Measurements from ENCODE around the gene SVIL. TPM values are rescaled to one million over a fixed set of nuclear protein-coding genes. Genes with fewer than 3 reads are reported as not detected.
"Not testable (repeated sequence)": the region's sequence is repeated elsewhere in the genome, so short reads cannot be mapped to it uniquely, and the experiment has no call there.

The SVIL gene
- total RNA-seq, 1 donor = 309 TPM

- no peak overlapping the region for H3K4me3 ChIP-seq (ENCODE audit: low read depth, low read length)
- no peak for DNase-seq (ENCODE audit: low read depth)
- TF ChIP-seq, protein P1, sequence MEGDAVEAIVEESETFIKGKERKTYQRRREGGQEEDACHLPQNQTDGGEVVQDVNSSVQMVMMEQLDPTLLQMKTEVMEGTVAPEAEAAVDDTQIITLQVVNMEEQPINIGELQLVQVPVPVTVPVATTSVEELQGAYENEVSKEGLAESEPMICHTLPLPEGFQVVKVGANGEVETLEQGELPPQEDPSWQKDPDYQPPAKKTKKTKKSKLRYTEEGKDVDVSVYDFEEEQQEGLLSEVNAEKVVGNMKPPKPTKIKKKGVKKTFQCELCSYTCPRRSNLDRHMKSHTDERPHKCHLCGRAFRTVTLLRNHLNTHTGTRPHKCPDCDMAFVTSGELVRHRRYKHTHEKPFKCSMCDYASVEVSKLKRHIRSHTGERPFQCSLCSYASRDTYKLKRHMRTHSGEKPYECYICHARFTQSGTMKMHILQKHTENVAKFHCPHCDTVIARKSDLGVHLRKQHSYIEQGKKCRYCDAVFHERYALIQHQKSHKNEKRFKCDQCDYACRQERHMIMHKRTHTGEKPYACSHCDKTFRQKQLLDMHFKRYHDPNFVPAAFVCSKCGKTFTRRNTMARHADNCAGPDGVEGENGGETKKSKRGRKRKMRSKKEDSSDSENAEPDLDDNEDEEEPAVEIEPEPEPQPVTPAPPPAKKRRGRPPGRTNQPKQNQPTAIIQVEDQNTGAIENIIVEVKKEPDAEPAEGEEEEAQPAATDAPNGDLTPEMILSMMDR (IDR thresholded peaks at IDR 0.05; ENCODE audit: insufficient read depth, low read length) = no peak
Observed at GRCh38 chr10:29440981-29441380, 193.8 kb downstream of the SVIL start.

DNA sequence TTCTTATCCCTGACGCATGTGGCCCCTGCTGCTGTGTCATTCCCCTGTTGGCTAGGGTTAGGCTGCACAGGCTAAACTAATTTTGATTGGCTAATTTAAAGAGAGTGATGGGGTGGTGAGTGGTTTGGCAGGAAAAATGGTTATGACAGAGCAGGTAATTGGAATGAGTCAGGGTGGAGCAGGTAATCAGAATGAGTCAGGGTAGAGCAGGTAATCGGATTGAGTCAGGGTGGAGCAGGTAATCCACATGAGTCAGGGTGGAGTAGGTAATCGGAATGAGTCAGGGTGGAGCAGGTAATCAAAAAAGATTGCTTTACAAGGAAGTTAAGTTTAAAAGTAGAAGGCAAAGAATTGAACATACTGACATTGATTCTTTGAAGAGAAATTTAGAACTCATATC, 195.8 kb downstream of the SVIL start:
- H3K4me3 ChIP-seq (ENCODE audit: low read depth, low read length); DNase-seq (ENCODE audit: low read depth): not testable (repeated sequence)

DNA sequence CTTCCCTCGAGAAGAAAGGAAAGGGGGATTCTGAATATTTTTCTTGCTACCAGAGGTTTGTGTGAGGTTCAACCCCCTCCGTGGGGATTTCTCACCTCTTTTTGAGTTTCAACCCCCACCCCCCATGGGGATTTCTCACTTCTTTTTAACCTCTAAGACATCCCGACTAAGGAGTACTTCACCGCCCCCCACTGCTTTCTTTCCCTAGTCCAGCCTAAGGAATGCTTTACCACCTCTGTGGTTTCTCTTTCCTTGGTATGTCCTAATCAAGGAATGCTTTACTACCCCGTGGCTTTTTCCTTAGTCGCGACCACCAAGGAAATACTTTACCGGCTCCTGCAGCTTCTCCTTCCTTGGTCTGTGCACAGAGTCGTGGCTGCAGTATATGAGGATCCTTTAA, 196.5 kb downstream of the SVIL start:
- H3K4me3 ChIP-seq (ENCODE audit: low read depth, low read length) = no peak overlapping the region
- TF ChIP-seq, protein P1 (IDR thresholded peaks at IDR 0.05; ENCODE audit: insufficient read depth, low read length) = no peak
- no peak for DNase-seq (ENCODE audit: low read depth)

GRCh38 chr10:29437871-29438270, 196.9 kb downstream of the SVIL start:
- no peak overlapping the region for H3K4me3 ChIP-seq (ENCODE audit: low read depth, low read length)
- DNase-seq (ENCODE audit: low read depth) = no peak
- TF ChIP-seq, protein P1 (IDR thresholded peaks at IDR 0.05; ENCODE audit: insufficient read depth, low read length) = no peak

- peak; percentile 74 for DNase-seq (ENCODE audit: low read depth)
Observed at GRCh38 chr10:29435809-29436501, 198.8 kb downstream of the SVIL start.

DNA sequence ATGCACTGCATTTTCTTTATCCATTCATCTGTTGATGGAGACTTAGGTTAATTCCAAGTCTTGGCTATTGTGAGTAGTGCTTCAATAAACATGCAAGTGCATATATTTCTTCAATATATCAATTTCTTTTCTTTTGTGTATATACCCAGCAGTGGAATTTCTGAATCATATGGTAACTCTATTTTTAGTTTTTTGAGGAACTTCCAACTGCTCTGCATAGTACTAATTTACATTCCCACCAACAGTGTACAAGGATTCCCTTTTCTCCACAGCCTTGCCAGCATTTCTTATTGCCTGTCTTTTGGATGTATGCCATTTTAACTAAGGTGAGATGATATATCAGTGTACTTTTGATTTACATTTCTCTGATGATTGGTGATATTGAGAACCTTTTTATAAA, 200.7 kb downstream of the SVIL start:
- DNase-seq (ENCODE audit: low read depth) = no peak
- no peak overlapping the region for H3K4me3 ChIP-seq (ENCODE audit: low read depth, low read length)
- TF ChIP-seq, protein P1 (IDR thresholded peaks at IDR 0.05; ENCODE audit: insufficient read depth, low read length) = no peak

More at GRCh38 chr10:29435809-29436501, 198.8 kb downstream of the SVIL start:
- H3K4me3 ChIP-seq (ENCODE audit: low read depth, low read length) = no peak overlapping the region
- TF ChIP-seq, protein P1 (IDR thresholded peaks at IDR 0.05; ENCODE audit: insufficient read depth, low read length) = no peak

DNA sequence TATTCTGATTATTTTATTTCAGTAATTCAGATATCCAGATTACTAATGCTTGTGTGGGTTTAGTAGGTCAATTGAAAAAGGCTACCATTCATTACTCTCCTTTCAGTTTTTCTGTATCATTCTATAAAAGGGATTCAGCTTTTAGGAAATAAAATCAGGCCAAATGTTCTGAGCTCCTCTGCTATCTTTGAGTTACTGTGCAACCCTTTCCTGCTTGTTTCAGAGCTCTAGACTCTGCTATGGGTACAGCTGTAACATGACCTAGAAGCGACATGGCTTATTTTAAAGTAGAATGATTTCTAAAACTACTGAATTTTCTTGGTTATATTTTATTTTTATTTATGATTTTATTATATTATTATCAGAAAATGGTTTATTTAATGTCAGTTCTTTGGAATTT, 203.1 kb downstream of the SVIL start:
- DNase-seq (ENCODE audit: low read depth) = no peak
- TF ChIP-seq, protein P1 (IDR thresholded peaks at IDR 0.05; ENCODE audit: insufficient read depth, low read length) = no peak
- H3K4me3 ChIP-seq (ENCODE audit: low read depth, low read length) = no peak overlapping the region
